BJ (cell line): Measurements from ENCODE around the gene STX18. TPM values are rescaled to one million over a fixed set of nuclear protein-coding genes. Genes with fewer than 3 reads are reported as not detected.

Experiments used
- CTCF ChIA-PET: fragments of 350-600 bp; formaldehyde crosslinking; extraction: SDS; loops from one replicate; lab custom pipeline; 2021; ENCODE audit warnings: antibody characterized with exemption, inconsistent platforms; lab: Yijun Ruan, JAX
- POLR2A ChIA-PET: fragments of 300-600 bp; sonication (Branson Sonifier 250); formaldehyde crosslinking; extraction: SDS; loops from one replicate; lab custom pipeline; 2021; ENCODE audit warnings: antibody characterized with exemption; lab: Charles Lee
- DNase-seq: peaks from one replicate; pipeline ENCODE4 v3.0.0-alpha.2; 2011; ENCODE audit warnings: low read depth
- H3K27me3 ChIP-seq: 2 replicates; pipeline ENCODE4 v1.6.0; 2011; ENCODE audit warnings: low read length; ENCODE audit not compliant: control insufficient read depth, insufficient read depth
- H3K36me3 ChIP-seq: 2 replicates; pipeline ENCODE4 v1.5.1; 2011; ENCODE audit warnings: low read length; ENCODE audit not compliant: control insufficient read depth, insufficient read depth
- H3K4me3 ChIP-seq: 2 replicates; pipeline ENCODE4 v1.5.1; 2011; ENCODE audit warnings: low read depth, mild to moderate bottlenecking, control low read depth, low read length
- polyA plus RNA-seq: library from polyadenylated mRNA; depleted of rRNA; stranded (reverse); fragments of >200 nt; gene quantifications from 2 replicates; pipeline ENCODE4 v1.2.3, GENCODE V29; 2011
- TF ChIP-seq, protein P1 (sequence below): IDR thresholded peaks from 2 replicates; pipeline ENCODE4 v1.5.1; 2011; ENCODE audit warnings: low read depth, mild to moderate bottlenecking, control low read depth, inconsistent platforms, low read length, moderate library complexity; ENCODE audit not compliant: insufficient read depth

STX18 gene
- polyA plus RNA-seq, 1 experiment = 35.6 TPM

DNA sequence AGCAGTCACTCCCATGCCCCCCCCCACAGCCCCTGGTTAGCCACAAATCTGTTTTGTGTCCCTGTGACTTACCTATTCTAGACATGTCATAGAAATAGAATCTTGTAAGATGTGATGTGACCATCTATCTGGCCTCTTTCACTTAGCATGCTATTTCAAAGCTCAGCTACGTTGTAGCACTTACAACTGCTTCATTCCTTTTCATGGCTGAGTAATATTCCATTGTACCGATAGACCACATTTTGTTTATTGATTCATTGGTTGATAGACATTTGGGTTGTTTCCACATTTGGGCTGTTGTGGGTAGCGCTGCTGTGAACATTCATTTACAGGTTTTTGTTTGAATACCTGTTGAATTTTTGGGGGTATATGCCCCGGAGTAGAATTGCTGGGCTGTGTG lies 143.4 kb downstream of the STX18 start:
- Histone ChIP-seq H3K36me3 (no peaks in the 10 kb centered on the region), H3K27me3 (peaks cover 27% of the 10 kb centered on the region), H3K4me3 (no peak overlapping the region)
- POLR2A ChIA-PET = no interaction called here
- TF ChIP-seq, protein P1, sequence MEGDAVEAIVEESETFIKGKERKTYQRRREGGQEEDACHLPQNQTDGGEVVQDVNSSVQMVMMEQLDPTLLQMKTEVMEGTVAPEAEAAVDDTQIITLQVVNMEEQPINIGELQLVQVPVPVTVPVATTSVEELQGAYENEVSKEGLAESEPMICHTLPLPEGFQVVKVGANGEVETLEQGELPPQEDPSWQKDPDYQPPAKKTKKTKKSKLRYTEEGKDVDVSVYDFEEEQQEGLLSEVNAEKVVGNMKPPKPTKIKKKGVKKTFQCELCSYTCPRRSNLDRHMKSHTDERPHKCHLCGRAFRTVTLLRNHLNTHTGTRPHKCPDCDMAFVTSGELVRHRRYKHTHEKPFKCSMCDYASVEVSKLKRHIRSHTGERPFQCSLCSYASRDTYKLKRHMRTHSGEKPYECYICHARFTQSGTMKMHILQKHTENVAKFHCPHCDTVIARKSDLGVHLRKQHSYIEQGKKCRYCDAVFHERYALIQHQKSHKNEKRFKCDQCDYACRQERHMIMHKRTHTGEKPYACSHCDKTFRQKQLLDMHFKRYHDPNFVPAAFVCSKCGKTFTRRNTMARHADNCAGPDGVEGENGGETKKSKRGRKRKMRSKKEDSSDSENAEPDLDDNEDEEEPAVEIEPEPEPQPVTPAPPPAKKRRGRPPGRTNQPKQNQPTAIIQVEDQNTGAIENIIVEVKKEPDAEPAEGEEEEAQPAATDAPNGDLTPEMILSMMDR = no peak
- CTCF ChIA-PET = no interaction called here
- no peak for DNase-seq

DNA sequence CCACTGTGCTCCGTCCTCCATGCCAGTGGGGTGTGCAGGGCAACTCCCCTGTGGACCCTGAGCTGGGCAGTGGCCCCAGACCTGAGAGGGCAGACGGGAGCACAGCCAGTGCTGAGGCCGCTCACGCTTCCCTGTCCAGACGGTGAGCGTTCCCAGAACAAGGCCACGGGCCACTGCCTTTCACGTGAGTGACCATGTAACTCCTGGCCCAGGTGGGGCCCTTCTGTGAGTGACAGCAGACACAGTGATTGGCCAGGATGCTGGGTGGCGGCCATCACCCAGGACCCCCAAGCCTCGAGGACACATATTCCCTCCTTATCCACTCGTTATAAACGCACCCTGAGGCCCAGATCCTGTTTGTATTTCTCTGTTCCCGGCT lies 144.4 kb downstream of the STX18 start:
- H3K36me3 ChIP-seq = no peaks in the 10 kb centered on the region
- CTCF ChIA-PET = no interaction called here
- DNase-seq = no peak
- POLR2A ChIA-PET = no interaction called here
- H3K27me3 ChIP-seq = peaks cover 28% of the 10 kb centered on the region
- H3K4me3 ChIP-seq = no peak overlapping the region
- TF ChIP-seq, protein P1 = no peak

- TF ChIP-seq, protein P1 = no peak
- POLR2A ChIA-PET = no interaction called here
- CTCF ChIA-PET = no interaction called here
- DNase-seq = no peak
- Histone ChIP-seq H3K36me3 (no peaks in the 10 kb centered on the region), H3K27me3 (peaks cover 29% of the 10 kb centered on the region), H3K4me3 (no peak overlapping the region)
Observed at GRCh38 chr4:4396628-4397440, 145.0 kb downstream of the STX18 start.

DNA sequence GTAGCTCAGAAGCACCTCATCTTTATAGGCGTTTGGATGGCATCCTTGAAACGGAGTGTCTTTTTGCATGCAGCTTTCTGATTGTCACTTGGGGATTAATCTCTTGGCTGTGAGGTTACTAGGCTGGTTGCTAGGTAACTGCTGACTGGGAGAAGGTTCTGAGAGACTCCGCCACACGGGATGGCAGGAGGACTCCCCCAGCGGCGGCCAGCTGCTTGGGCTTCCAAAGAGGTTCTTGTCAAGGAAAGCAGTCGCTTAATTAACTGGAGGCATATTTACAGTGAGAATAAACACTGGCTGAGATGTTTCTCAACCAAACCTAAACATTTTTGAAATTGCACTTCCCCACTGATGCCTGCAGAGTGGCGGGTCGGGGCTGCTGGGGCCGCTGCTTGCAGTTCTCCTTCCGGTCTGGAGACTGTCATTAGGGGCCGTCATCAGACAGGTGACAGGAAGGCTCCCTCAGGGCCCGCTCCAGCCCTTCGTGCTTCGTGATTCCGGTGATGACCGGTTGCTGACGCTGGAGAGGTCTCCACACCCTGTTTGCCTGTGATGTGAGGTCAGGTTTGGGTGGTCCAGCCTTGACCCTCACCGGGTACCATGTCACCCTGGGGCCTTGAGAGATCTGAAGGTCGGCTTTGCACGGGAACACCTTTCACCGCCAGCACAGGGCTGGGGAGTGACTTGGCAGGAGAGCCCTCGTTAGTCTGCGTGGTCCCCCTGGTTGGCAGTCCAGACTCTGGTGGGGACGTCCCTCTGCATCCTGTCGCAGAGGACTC lies 145.8 kb downstream of the STX18 start:
- DNase-seq = no peak
- TF ChIP-seq, protein P1 = no peak
- H3K4me3 ChIP-seq = no peak overlapping the region
- H3K27me3 ChIP-seq = peaks cover 26% of the 10 kb centered on the region
- POLR2A ChIA-PET = interaction anchor here (0.7 kb wide), 1 partner anchor 12 kb away, joined by 3 read pairs; no protein-coding TSS in a partner anchor
- no peaks in the 10 kb centered on the region for H3K36me3 ChIP-seq
- CTCF ChIA-PET = interaction anchor here (1.3 kb wide), 1 partner anchor 48 kb away, joined by 4 read pairs; no protein-coding TSS in a partner anchor

- Histone ChIP-seq H3K36me3 (no peaks in the 10 kb centered on the region), H3K4me3 (no peak overlapping the region), H3K27me3 (peaks cover 29% of the 10 kb centered on the region)
- ChIA-PET CTCF (interaction anchor here (1.3 kb wide), 1 partner anchor 47 kb away, joined by 4 read pairs; no protein-coding TSS in a partner anchor), POLR2A (no interaction called here)
- DNase-seq = no peak
- TF ChIP-seq, protein P1 = no peak
Observed at GRCh38 chr4:4395371-4395770, 146.5 kb downstream of the STX18 start.
